ENCODE data around the gene B4GALT5. TPM values are rescaled to one million over a fixed set of nuclear protein-coding genes. Genes with fewer than 3 reads are reported as not detected.
"Not testable (repeated sequence)": the region's sequence is repeated elsewhere in the genome, so short reads cannot be mapped to it uniquely, and the experiment has no call there.

B4GALT5 gene, protein sequence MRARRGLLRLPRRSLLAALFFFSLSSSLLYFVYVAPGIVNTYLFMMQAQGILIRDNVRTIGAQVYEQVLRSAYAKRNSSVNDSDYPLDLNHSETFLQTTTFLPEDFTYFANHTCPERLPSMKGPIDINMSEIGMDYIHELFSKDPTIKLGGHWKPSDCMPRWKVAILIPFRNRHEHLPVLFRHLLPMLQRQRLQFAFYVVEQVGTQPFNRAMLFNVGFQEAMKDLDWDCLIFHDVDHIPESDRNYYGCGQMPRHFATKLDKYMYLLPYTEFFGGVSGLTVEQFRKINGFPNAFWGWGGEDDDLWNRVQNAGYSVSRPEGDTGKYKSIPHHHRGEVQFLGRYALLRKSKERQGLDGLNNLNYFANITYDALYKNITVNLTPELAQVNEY
- 20.3 and 20.4 TPM in 2 replicates for total RNA-seq (2014; rRNA removed; shearing (Covaris generic); ENCODE audit: low replicate concordance)

DNA sequence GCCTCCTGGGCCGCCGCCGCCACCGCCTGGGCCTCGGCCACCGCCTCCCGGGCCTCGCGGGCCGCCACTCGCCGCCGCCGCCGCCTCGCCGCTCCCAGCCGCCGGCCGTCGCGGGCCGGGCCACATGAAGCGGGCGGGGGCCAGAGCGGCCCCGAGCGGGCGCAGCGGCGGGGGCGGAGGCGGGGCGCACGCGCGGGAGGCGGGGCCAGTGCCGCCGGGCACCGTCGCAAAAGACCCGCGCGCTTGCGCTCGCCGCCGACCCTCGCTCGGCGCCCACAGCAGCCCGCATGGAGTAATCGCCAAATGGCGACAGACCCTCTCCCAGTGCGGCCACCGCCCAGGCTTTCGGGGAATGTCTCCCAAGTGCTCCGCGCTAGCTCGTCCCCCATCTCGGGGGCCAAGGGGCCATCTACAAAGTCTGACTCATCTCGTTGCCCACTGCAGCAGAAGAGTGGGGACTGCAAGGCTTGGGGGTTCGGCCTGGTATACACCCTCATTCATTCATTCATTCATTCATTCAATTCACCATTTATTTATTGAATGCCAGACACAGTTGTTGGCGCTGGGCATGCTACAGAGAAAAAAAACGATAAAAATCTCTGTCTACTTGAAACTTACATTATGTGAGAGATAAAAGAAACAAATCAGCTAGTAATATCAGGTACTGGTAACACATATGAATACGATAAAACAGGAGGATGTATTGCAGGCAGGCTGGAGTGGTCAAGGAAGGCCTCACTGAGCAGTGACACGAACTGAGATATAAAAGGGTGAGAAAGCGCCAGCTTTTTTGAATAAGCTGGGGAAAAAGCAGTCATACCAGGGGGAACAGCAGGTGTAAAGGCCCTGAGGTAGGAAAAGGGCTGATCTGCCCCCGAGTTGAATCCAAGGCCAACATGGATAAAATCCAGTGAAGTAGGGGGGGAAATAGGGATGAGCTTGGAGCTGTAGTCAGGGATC lies at the start of gene B4GALT5:
TSS of gene B4GALT5 (minus strand) at position 126 of the 960 bp plus-strand sequence. CDS start 188 bp downstream, outside the sequence.
- Histone ChIP-seq H3K27me3 (no peaks in the 10 kb centered on the region; the same call in 1 of the 2 replicates), H3K4me3 (peak within 1 kb of the TSS; percentile 87), H3K36me3 (peaks cover 17% of the 10 kb centered on the region), H3K9me3 (no peaks in the 10 kb centered on the region)
- DNase-seq: peak; percentile 80

DNA sequence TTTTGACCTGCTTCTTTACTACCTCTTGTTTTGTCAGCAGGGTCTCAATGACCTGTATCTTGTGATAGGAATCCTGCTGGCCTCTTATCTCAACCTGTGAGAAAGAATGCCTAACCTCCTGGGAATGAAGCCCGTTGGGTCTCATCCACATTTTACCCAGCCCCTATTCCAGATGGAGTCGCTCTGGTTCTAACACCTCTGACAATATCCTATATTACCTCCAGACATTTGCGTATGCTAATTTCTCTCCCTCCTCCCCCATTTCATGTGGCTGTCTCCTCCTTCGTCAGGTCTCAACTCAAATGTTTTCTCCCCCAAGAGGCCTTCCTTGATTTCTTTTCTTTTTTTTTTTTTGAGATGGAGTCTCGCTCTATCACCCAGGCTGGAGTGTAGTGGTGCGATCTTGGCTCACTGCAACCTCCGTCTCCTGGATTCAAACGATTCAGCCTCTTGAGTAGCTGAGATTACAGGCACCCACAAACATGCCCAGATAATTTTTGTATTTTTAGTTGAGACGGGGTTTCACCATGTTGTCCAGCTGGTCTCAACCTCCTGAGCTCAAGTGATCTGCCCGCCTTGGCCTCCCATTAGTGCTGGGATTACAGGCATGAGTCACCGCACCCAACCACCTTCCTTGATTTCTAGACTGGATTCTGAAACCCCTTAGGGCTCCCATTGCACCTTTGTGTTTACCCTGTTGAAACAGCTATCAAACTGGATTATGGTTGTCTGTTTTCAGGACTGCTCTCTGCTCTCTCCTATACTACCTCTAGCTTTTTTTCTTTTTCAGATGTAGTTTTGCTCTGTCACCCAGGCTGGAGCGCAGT lies 49.5 kb upstream of the B4GALT5 start:
- no peaks in the 10 kb centered on the region for H3K9me3 ChIP-seq
- H3K36me3 ChIP-seq: no peaks in the 10 kb centered on the region
- DNase-seq: no peak
- H3K4me3 ChIP-seq: no peak overlapping the region
- H3K27me3 ChIP-seq: no peaks in the 10 kb centered on the region

DNA sequence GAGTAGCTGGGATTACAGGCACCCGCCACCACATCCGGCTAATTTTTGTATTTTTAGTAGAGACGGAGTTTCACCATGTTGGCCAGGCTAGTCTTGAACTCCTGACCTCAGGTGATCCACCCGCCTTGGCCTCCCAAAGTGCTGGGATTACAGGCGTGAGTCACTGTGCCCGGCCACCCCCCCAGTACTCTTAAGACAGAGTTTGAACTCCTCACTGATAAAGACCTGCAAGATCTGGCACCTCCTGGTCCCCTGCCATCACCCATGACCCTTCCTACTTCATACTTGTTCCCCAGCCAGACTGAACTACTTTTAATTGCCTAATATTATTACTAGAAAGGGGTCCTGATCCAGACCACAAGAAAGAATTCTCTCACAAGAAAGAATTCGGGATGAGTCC lies 48.2 kb upstream of the B4GALT5 start:
- not testable (repeated sequence) for H3K27me3 ChIP-seq, H3K9me3 ChIP-seq, H3K4me3 ChIP-seq, H3K36me3 ChIP-seq
- DNase-seq: peak; percentile 16

GRCh38 chr20:49759266-49759950 lies 45.7 kb upstream of the B4GALT5 start:
- H3K4me3 ChIP-seq: no peak overlapping the region
- DNase-seq: no peak
- H3K36me3 ChIP-seq: no peaks in the 10 kb centered on the region
- H3K27me3 ChIP-seq: no peaks in the 10 kb centered on the region
- H3K9me3 ChIP-seq: no peaks in the 10 kb centered on the region

DNA sequence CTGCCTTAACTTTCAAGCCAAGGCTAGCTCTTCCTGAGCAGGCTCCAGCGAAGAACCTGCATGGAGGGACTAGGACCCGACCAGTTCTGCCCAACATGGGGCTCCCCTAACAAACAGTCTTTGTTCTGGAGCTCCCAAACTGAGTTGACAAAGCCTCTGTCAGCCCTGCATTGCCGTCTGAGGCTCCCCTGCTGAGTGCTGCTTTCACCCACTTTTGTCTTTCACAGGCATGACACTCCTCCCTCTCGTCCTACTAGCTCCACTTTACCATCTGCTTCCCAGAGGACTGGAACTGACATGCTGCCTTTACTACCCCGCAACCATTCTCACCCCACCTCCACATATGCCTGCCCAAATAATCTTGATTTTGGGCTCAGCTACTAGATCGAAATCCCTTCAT lies 45.1 kb upstream of the B4GALT5 start:
- H3K9me3 ChIP-seq: no peaks in the 10 kb centered on the region
- H3K4me3 ChIP-seq: no peak overlapping the region
- H3K36me3 ChIP-seq: no peaks in the 10 kb centered on the region
- no peak for DNase-seq
- H3K27me3 ChIP-seq: no peaks in the 10 kb centered on the region

DNA sequence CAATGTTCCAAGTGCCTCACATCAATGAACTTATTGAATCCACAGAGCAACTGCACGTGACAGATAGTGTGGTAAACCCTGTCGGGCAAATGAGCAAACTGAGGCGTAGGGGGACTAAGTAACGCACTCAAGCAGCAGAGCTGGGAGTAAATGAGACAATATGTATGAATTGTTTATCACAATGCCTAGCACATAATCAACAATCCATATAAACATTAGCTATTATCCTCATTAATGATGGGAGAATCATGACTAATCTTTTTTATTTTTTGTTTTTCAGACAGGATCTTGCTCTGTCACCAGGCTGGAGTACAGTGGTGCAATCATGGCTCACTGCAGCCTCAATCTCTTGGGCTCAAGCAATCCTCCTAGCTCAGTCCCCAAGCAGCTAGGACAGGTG lies 43.9 kb upstream of the B4GALT5 start:
- DNase-seq: no peak
- Histone ChIP-seq H3K36me3 (no peaks in the 10 kb centered on the region), H3K27me3 (no peaks in the 10 kb centered on the region), H3K9me3 (no peaks in the 10 kb centered on the region), H3K4me3 (no peak overlapping the region)

- Histone ChIP-seq H3K4me3 (no peak overlapping the region), H3K27me3 (no peaks in the 10 kb centered on the region), H3K36me3 (no peaks in the 10 kb centered on the region), H3K9me3 (no peaks in the 10 kb centered on the region)
- DNase-seq: no peak
These were observed 42.6 kb upstream of the B4GALT5 start for GRCh38 chr20:49756241-49756640.

DNA sequence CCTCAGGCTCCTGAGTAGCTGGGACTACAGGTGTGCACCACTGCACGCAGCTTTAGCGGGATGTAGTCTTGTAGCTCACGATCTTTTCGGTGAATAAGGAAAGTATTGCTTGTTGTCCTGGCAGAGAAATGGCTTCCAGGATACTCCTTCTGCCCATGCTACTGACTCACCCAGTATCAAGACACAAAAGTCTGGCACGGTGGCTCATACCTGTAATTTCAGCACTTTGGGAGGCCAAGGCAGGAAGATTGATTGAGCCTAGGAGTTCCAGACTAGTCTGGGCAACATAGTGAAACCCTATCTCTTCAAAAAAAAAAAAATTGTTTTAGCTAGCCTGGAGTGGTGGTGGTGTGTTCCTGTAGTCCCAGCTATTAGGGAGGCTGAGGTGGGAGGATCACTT lies 40.9 kb upstream of the B4GALT5 start:
- DNase-seq: no peak
- no peaks in the 10 kb centered on the region for H3K36me3 ChIP-seq
- no peaks in the 10 kb centered on the region for H3K9me3 ChIP-seq
- H3K27me3 ChIP-seq: no peaks in the 10 kb centered on the region
- no peak overlapping the region for H3K4me3 ChIP-seq

GRCh38 chr20:49753133-49753532 lies 39.5 kb upstream of the B4GALT5 start:
- no peak for DNase-seq
- H3K9me3 ChIP-seq: no peaks in the 10 kb centered on the region
- H3K4me3 ChIP-seq: no peak overlapping the region
- H3K27me3 ChIP-seq: no peaks in the 10 kb centered on the region
- H3K36me3 ChIP-seq: no peaks in the 10 kb centered on the region

DNA sequence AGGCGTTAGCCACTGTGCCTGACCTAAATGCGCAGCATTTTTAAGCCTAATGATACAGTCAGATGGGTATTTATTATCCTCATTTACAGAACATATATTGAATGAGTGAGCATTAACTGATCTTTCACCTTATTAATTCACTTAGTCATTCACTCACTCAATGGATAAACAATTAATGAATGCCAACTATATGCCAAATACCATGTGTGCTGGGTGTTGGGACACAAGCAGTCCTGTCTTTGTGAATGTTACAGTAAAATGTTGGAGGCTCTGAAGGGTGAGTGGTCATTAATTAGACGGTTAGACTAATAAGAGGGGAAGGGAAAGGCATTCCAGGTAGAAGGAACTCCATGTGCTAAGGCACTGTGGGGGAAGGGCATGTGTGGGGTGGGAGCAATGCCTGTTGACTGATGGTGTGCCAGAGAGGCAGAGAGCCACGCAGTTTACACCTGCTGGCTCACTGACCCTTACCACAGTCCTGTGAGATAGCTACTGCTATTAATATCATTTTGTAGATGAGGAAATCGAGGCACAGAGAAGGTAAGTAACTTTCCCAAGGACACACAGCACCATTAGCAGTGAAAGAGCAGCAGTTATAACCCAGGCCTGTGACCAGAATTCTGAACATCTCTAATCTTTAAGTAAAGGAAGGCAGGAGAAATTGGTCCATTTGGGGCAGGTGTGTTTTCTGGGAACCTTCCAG lies 38.7 kb upstream of the B4GALT5 start:
- DNase-seq: no peak
- Histone ChIP-seq H3K4me3 (no peak overlapping the region), H3K9me3 (no peaks in the 10 kb centered on the region), H3K36me3 (no peaks in the 10 kb centered on the region), H3K27me3 (no peaks in the 10 kb centered on the region)

DNA sequence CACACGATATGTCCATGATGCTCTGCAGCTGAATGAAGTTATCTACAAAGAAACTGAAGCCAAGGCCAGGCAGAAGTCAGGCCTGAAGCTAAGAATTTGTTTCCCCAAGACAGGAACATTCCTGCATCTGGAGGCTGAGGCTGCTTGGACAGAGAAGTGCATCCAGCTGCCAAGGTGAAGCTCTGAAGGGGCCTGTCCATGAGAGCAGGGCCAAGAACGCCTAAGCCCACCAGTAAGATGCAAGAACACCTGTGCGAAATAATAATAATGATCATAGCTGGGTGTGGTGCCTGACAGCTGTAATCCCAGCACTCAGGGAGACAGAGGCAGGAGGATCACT lies 37.7 kb upstream of the B4GALT5 start:
- Histone ChIP-seq H3K36me3 (no peaks in the 10 kb centered on the region), H3K9me3 (no peaks in the 10 kb centered on the region), H3K4me3 (no peak overlapping the region), H3K27me3 (no peaks in the 10 kb centered on the region)
- no peak for DNase-seq

GRCh38 chr20:49750611-49751396 lies 37.1 kb upstream of the B4GALT5 start:
- no peak for DNase-seq
- no peaks in the 10 kb centered on the region for H3K36me3 ChIP-seq
- no peak overlapping the region for H3K4me3 ChIP-seq
- H3K27me3 ChIP-seq: no peaks in the 10 kb centered on the region
- no peaks in the 10 kb centered on the region for H3K9me3 ChIP-seq

DNA sequence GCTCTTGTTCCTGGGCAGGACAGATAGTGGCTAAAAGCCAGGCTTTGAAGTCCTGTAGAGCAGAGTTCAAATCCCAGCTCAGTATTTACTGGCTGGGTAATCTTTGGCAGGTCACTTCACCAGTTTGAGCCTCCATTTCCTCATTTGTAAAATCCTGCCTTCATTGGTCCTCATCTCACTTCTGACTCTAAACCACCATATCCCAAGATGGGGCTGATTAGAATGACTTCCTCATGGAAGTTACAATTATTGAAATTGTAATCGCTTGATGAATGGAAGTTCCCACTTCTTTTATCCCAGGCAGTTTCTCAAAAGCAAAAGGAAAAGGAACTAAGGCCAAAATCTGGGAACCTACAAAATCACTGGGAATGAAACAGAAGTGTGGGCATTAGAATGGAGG lies 35.9 kb upstream of the B4GALT5 start:
- H3K9me3 ChIP-seq: no peaks in the 10 kb centered on the region

DNA sequence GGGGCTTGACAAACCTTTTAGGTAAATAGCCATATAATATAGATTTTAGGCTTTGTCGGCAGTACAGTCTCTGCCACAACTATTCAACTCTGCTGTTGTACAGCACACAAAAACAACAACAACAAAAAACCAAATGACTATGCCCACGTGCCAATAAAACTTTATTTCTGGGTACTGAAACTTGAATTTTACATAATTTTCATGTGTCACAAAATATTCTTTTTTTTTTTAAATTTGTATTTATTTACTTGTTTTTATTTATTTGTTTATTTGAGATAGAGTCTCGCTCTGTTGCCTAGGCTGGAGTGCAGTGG lies 34.8 kb upstream of the B4GALT5 start:
- no peak for DNase-seq
- Histone ChIP-seq H3K27me3 (no peaks in the 10 kb centered on the region), H3K9me3 (no peaks in the 10 kb centered on the region), H3K36me3 (no peaks in the 10 kb centered on the region), H3K4me3 (no peak overlapping the region)

More for the DNA sequence above, 35.9 kb upstream of the B4GALT5 start:
- Histone ChIP-seq H3K27me3 (no peaks in the 10 kb centered on the region), H3K4me3 (no peak overlapping the region), H3K36me3 (no peaks in the 10 kb centered on the region)
- DNase-seq: no peak

All from MG63 (cell line).